Naive thymus-derived CD4-positive, alpha-beta T cell (primary cell): ENCODE measurements around the gene HS6ST3. TPM values are rescaled to one million over a fixed set of nuclear protein-coding genes. Genes with fewer than 3 reads are reported as not detected.

Experiments used
- ATAC-seq: fragments of 150-1000 bp; cut with Tn5 transposase; 2 replicates; pipeline ENCODE4 v1.10.0; 2021; ENCODE audit warnings: mild to moderate bottlenecking, moderate library complexity
- CTCF ChIA-PET: fragments of 350-600 bp; sonication (Branson Sonifier 250); formaldehyde crosslinking; loops from one replicate; lab custom pipeline; 2021; ENCODE audit warnings: antibody characterized with exemption; lab: Charles Lee
- POLR2A ChIA-PET: fragments of 350-600 bp; sonication (Branson Sonifier 250); formaldehyde crosslinking; loops from one replicate; lab custom pipeline; 2021; ENCODE audit warnings: antibody characterized with exemption, inconsistent platforms; lab: Charles Lee
- DNase-seq, 9 donors: peaks; one replicate each; pipeline versions ENCODE4 v3.0.0 to v3.0.0-alpha.2; 2020 to 2022; ENCODE audit warnings: mixed read lengths in 1 of 9
- H3K27ac ChIP-seq: one replicate; pipeline ENCODE4 v1.7.0; 2013; ENCODE audit warnings: mild to moderate bottlenecking, low read depth, low read length, moderate library complexity
- H3K27me3 ChIP-seq, 2 donors: one replicate each; pipeline ENCODE4 v1.7.0; 2013; ENCODE audit warnings: low read length in 2 of 2, mild to moderate bottlenecking in 2 of 2, moderate library complexity in 2 of 2; ENCODE audit not compliant: control insufficient read depth in 2 of 2, insufficient read depth in 2 of 2
- H3K36me3 ChIP-seq, 3 experiments: 1 replicate in 2 of 3; 2 replicates in 1 of 3; pipeline ENCODE4 v1.7.0; 2013; ENCODE audit warnings: low read length in 3 of 3, mild to moderate bottlenecking in 3 of 3, moderate library complexity in 1 of 3; ENCODE audit not compliant: insufficient read depth in 3 of 3, control insufficient read depth in 2 of 3
- H3K4me1 ChIP-seq, 2 donors: one replicate each; pipeline ENCODE4 v1.7.0; 2013; ENCODE audit warnings: low read length in 2 of 2, mild to moderate bottlenecking in 2 of 2, moderate library complexity in 1 of 2; ENCODE audit not compliant: control insufficient read depth in 2 of 2, insufficient read depth in 2 of 2
- H3K4me3 ChIP-seq: 2 replicates; pipeline ENCODE4 v1.7.0; 2013; ENCODE audit warnings: mild to moderate bottlenecking, low read length
- H3K9me3 ChIP-seq, 3 experiments: 1 replicate in 2 of 3; 2 replicates in 1 of 3; pipeline ENCODE4 v1.7.0; 2013; ENCODE audit warnings: low read length in 3 of 3; ENCODE audit not compliant: control insufficient read depth in 2 of 3
- H3K27ac Mint-ChIP-seq, 9 donors: one replicate each; pipeline ENCODE4 v1.8.0; 2020 to 2022; ENCODE audit warnings: mixed read lengths in 9 of 9, mild to moderate bottlenecking in 8 of 9, moderate library complexity in 5 of 9, inconsistent platforms in 2 of 9
- H3K27me3 Mint-ChIP-seq, 5 donors: one replicate each; pipeline ENCODE4 v1.8.0; 2021 to 2022; ENCODE audit warnings: mixed read lengths in 5 of 5, mild to moderate bottlenecking in 1 of 5
- H3K36me3 Mint-ChIP-seq, 5 donors: one replicate each; pipeline ENCODE4 v1.8.0; 2020 to 2022; ENCODE audit warnings: mixed read lengths in 5 of 5, mild to moderate bottlenecking in 3 of 5, inconsistent platforms in 1 of 5
- H3K4me1 Mint-ChIP-seq, 7 donors: one replicate each; pipeline ENCODE4 v1.8.0; 2020 to 2022; ENCODE audit warnings: mixed read lengths in 7 of 7, mild to moderate bottlenecking in 3 of 7, inconsistent platforms in 1 of 7
- H3K4me3 Mint-ChIP-seq, 10 donors: one replicate each; pipeline ENCODE4 v1.8.0; 2020 to 2022; ENCODE audit warnings: mild to moderate bottlenecking in 10 of 10, mixed read lengths in 10 of 10, moderate library complexity in 6 of 10, inconsistent platforms in 2 of 10
- H3K9me3 Mint-ChIP-seq, 11 donors: one replicate each; pipeline ENCODE4 v1.8.0; 2020 to 2022; ENCODE audit warnings: mixed read lengths in 11 of 11, mild to moderate bottlenecking in 4 of 11, inconsistent platforms in 1 of 11, moderate library complexity in 1 of 11
- intact Hi-C, 2 donors: fragments of 100-400 bp; cut with micrococcal nuclease; formaldehyde crosslinking; loops; one replicate each; pipeline ENCODE4 v1.15.1; 2023
- polyA plus RNA-seq, 2 donors: library from polyadenylated mRNA; unstranded; fragments of 300-500 nt; fragmentation: Illumina TruSeq; gene quantifications; one replicate each; pipeline ENCODE4 v1.2.3, GENCODE V29; 2021
- total RNA-seq, 6 experiments: library from RNA in 5 of 6; stranded (reverse) in 5 of 6; gene quantifications; 1 replicate in 5 of 6; 2 replicates in 1 of 6; pipeline ENCODE4 v1.2.3 and lab custom pipeline; 2021 to 2026

The HS6ST3 gene
- total and polyA plus RNA-seq, 7 experiments from 2014 or later, result not detected

DNA sequence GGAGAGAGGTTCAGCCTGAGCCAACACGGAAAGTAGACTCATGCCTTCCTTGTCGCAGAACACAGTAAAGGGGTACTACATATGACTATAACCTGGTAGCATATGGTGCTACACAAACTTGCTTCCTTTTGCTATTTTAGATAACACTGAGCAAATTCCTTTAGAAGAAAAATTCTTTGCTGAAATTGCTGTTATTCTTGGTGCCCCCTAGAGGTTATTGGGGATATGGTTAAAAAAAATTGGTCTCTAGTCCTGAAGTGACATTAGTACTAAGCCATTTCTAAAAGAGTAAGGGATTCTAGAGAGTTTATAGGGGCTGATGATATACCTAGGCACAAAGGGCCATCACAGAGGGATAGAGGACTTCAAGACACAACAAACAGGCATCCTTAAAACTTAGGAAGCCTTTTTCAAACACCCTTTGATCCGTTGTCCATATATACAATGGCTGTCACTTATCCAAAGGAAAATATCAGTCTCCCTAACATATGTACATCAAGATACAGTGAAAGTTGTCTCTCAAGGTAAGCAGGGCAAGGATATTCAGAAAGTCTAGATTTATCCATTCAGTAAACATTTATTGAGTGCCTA, 13.9 kb upstream of the HS6ST3 start:
- Mint-ChIP-seq H3K4me1 (no peaks in the 10 kb centered on the region), H3K27me3 (peaks cover 0 to 4% (median 0%) of the 10 kb centered on the region in 5 donors), H3K4me3 (no peak overlapping the region), H3K36me3 (no peaks in the 10 kb centered on the region), H3K9me3 (peaks cover 0 to 22% (median 3%) of the 10 kb centered on the region in 11 donors), H3K27ac (no peak overlapping the region)
- POLR2A ChIA-PET, result no interaction called here
- H3K27ac ChIP-seq, result no peak overlapping the region
- ATAC-seq, result no peak
- DNase-seq, result no peak
- CTCF ChIA-PET, result no interaction called here
- intact Hi-C loops, result no loop called here
- no peaks in the 10 kb centered on the region for H3K27me3 ChIP-seq
- no peaks in the 10 kb centered on the region for H3K36me3 ChIP-seq
- H3K9me3 ChIP-seq, result no peaks in the 10 kb centered on the region
- no peaks in the 10 kb centered on the region for H3K4me1 ChIP-seq
- no peak overlapping the region for H3K4me3 ChIP-seq

GRCh38 chr13:96080676-96081075, 9.2 kb upstream of the HS6ST3 start:
- H3K36me3 Mint-ChIP-seq, result peaks cover 0 to under 1% (median 0%) of the 10 kb centered on the region in 5 donors
- ATAC-seq, result no peak
- Histone ChIP-seq H3K27ac (no peak overlapping the region), H3K4me1 (no peaks in the 10 kb centered on the region), H3K9me3 (no peaks in the 10 kb centered on the region), H3K4me3 (no peak overlapping the region), H3K36me3 (no peaks in the 10 kb centered on the region), H3K27me3 (no peaks in the 10 kb centered on the region)
- peaks cover 0 to 23% (median 4%) of the 10 kb centered on the region in 11 donors for H3K9me3 Mint-ChIP-seq
- no peak for DNase-seq
- ChIA-PET CTCF (no interaction called here), POLR2A (interaction anchor here (0.6 kb wide), 1 partner anchor 53 kb away, joined by 3 read pairs; no protein-coding TSS in a partner anchor)
- intact Hi-C loops, result no loop called here
- H3K27ac Mint-ChIP-seq, result no peak overlapping the region
- H3K27me3 Mint-ChIP-seq, result peaks cover under 1 to 15% (median 4%) of the 10 kb centered on the region in 5 donors
- no peak overlapping the region for H3K4me3 Mint-ChIP-seq
- no peaks in the 10 kb centered on the region for H3K4me1 Mint-ChIP-seq

GRCh38 chr13:96081888-96082287, 8.0 kb upstream of the HS6ST3 start:
- Mint-ChIP-seq H3K36me3 (peaks cover 0 to 5% (median 0%) of the 10 kb centered on the region in 5 donors), H3K4me3 (no peak overlapping the region), H3K9me3 (peaks cover 0 to 18% (median 5%) of the 10 kb centered on the region in 11 donors), H3K27ac (no peak overlapping the region), H3K4me1 (no peaks in the 10 kb centered on the region), H3K27me3 (peaks cover 2 to 21% (median 16%) of the 10 kb centered on the region in 5 donors)
- no peak overlapping the region for H3K27ac ChIP-seq
- no peaks in the 10 kb centered on the region for H3K36me3 ChIP-seq
- CTCF ChIA-PET, result no interaction called here
- DNase-seq (no peak), ATAC-seq (no peak)
- no peaks in the 10 kb centered on the region for H3K27me3 ChIP-seq
- no peak overlapping the region for H3K4me3 ChIP-seq
- POLR2A ChIA-PET, result no interaction called here
- H3K4me1 ChIP-seq, result no peaks in the 10 kb centered on the region
- H3K9me3 ChIP-seq, result no peaks in the 10 kb centered on the region
- intact Hi-C loops, result no loop called here

DNA sequence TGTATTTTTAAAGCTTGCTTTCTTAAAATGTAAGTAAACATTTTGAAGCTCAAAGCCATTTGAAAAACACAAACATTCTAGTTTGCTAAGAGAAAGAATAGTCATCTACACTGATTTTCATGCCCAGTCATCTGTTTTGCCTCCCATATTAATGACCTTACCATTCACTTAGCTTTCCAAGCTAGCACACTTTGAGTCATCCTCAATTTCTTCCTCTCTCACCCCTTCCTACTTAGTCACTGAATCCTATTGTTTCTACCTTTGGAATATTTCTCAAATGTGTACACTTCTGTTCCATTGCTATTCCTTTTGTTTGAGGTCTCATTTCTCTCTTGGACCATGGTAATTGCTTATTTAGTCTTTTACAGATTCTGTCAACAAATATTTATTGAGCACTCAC, 7.3 kb upstream of the HS6ST3 start:
- peaks cover 0 to 5% (median 0%) of the 10 kb centered on the region in 5 donors for H3K36me3 Mint-ChIP-seq
- no peak overlapping the region for H3K27ac Mint-ChIP-seq
- no peaks in the 10 kb centered on the region for H3K4me1 Mint-ChIP-seq
- Histone ChIP-seq H3K9me3 (no peaks in the 10 kb centered on the region), H3K4me1 (no peaks in the 10 kb centered on the region), H3K4me3 (no peak overlapping the region), H3K27me3 (no peaks in the 10 kb centered on the region), H3K27ac (no peak overlapping the region), H3K36me3 (no peaks in the 10 kb centered on the region)
- CTCF ChIA-PET, result no interaction called here
- H3K27me3 Mint-ChIP-seq, result peaks cover 7 to 29% (median 21%) of the 10 kb centered on the region in 5 donors
- DNase-seq, result no peak
- POLR2A ChIA-PET, result no interaction called here
- no peak overlapping the region for H3K4me3 Mint-ChIP-seq
- no peak for ATAC-seq
- H3K9me3 Mint-ChIP-seq, result peaks cover 0 to 14% (median 5%) of the 10 kb centered on the region in 11 donors
- intact Hi-C loops, result no loop called here

DNA sequence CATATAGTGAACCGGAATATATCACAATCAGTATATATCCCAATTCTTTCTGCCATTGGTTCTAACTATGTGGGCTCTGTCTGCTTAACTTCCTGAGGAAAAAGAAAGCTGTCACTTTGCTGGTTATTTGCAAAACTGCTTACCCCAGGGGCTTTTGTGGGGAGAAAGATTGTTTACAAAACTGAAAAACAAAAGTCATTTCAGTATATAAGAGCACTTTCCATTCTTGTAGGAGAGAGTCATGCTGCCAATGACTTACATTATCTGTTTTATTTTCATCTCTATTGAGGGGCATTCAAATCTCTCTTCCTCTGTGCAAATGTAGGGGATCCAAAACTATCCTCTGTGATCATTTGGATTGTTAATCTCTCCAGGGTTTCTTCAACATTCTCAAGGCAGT, 3.2 kb upstream of the HS6ST3 start:
- Mint-ChIP-seq H3K27ac (no peak overlapping the region), H3K36me3 (peaks cover 0 to 6% (median 0%) of the 10 kb centered on the region in 5 donors), H3K27me3 (peaks cover 32 to 53% (median 43%) of the 10 kb centered on the region in 5 donors), H3K4me3 (no peak overlapping the region), H3K9me3 (peaks cover 0 to 10% (median 5%) of the 10 kb centered on the region in 11 donors), H3K4me1 (peaks cover 0 to 16% (median 2%) of the 10 kb centered on the region in 7 donors)
- ATAC-seq, result no peak
- Histone ChIP-seq H3K9me3 (no peaks in the 10 kb centered on the region), H3K4me1 (no peaks in the 10 kb centered on the region), H3K27ac (no peak overlapping the region), H3K27me3 (peaks cover 0 to 10% of the 10 kb centered on the region in 2 donors), H3K4me3 (no peak overlapping the region), H3K36me3 (no peaks in the 10 kb centered on the region)
- intact Hi-C loops, result no loop called here
- ChIA-PET POLR2A (no interaction called here), CTCF (interaction anchor here (0.6 kb wide), 1 partner anchor 1404 kb away, joined by 4 read pairs; no protein-coding TSS in a partner anchor)
- no peak for DNase-seq

DNA sequence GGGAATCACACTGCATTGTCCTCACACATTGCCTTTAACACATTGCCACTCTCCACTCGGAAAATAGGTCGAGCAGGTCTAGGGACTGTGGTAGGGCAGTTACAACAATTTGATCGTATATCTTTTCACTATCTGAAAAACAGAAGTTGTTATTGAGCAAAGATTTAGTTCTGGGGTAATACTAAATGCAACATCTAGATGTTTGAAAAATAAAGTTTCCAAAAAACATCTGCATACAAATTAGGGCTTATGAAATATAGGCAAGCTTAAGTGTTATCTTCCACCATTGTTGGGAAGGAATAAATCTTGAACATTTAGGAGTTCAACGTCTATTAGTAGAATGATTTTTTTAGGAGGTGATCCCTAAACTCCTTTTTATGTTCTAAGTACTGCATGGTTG, 768 bp upstream of the HS6ST3 start:
- peaks cover 0 to 10% of the 10 kb centered on the region in 2 donors for H3K27me3 ChIP-seq
- ATAC-seq, result no peak

More for the DNA sequence above, 768 bp upstream of the HS6ST3 start:
- no peak overlapping the region for H3K4me3 ChIP-seq
- H3K4me1 ChIP-seq, result no peaks in the 10 kb centered on the region
- ChIA-PET CTCF (no interaction called here), POLR2A (no interaction called here)
- Mint-ChIP-seq H3K4me3 (peak overlapping the region in 6 of 10 donors; percentile 1 to 53 (median 35)), H3K36me3 (peaks cover 0 to 8% (median 0%) of the 10 kb centered on the region in 5 donors), H3K27me3 (peaks cover 53 to 72% (median 61%) of the 10 kb centered on the region in 5 donors), H3K9me3 (peaks cover 0 to 16% (median 5%) of the 10 kb centered on the region in 11 donors), H3K4me1 (peaks cover 0 to 21% (median 3%) of the 10 kb centered on the region in 7 donors), H3K27ac (no peak overlapping the region)
- no peaks in the 10 kb centered on the region for H3K9me3 ChIP-seq
- no peak overlapping the region for H3K27ac ChIP-seq
- no peak for DNase-seq
- no peaks in the 10 kb centered on the region for H3K36me3 ChIP-seq
- intact Hi-C loops, result no loop called here
